ENCODE measurements around the gene UNC50. TPM values are rescaled to one million over a fixed set of nuclear protein-coding genes. Genes with fewer than 3 reads are reported as not detected.

UNC50 gene
- total and polyA plus RNA-seq, 2 experiments from 2014 or later, result 78.8 to 80.0 TPM

GRCh38 chr2:98579926-98580325 lies 28.5 kb upstream of the UNC50 start:
- no peak overlapping the region for H2AFZ ChIP-seq
- peaks cover 12% of the 10 kb centered on the region for H3K4me1 ChIP-seq (ENCODE audit: insufficient read depth)
- H3K36me3 ChIP-seq (replicated peaks; ENCODE audit: insufficient read depth, low read depth), result no peaks in the 10 kb centered on the region
- no peak overlapping the region for H3K27ac ChIP-seq
- no peak for DNase-seq (ENCODE audit: low spot score)
- H3K79me2 ChIP-seq, result no peaks in the 10 kb centered on the region
- TF ChIP-seq CTCF (IDR thresholded peaks at IDR 0.05; ENCODE audit: poor library complexity), result no peak
- TF ChIP-seq EZH2phosphoT487 (IDR thresholded peaks at IDR 0.05; ENCODE audit: low read depth, severe bottlenecking, unreplicated experiment), result no peak
- TF ChIP-seq EZH2 (IDR thresholded peaks at IDR 0.05; ENCODE audit: borderline replicate concordance), result no peak
- H3K9me2 ChIP-seq (replicated peaks; ENCODE audit: insufficient read depth), result no peaks in the 10 kb centered on the region
- no peaks in the 10 kb centered on the region for H3K27me3 ChIP-seq
- H4K20me1 ChIP-seq (ENCODE audit: insufficient read depth, poor library complexity, severe bottlenecking), result no peaks in the 10 kb centered on the region
- H3K4me3 ChIP-seq, result no peak overlapping the region
- no peaks in the 10 kb centered on the region for H3K9me3 ChIP-seq (ENCODE audit: low read depth)
- WGBS (ENCODE audit: low lambda C conversion rate, missing lambda C conversion rate), result 96% methylated on average over 7 of the region's 7 CpGs
- no peak overlapping the region for H3K4me2 ChIP-seq

- no peak for TF ChIP-seq EZH2 (IDR thresholded peaks at IDR 0.05; ENCODE audit: borderline replicate concordance)
- no peak for TF ChIP-seq EZH2phosphoT487 (IDR thresholded peaks at IDR 0.05; ENCODE audit: low read depth, severe bottlenecking, unreplicated experiment)
- no peak for TF ChIP-seq CTCF (IDR thresholded peaks at IDR 0.05; ENCODE audit: poor library complexity)
- H3K79me2 ChIP-seq, result no peaks in the 10 kb centered on the region
- no peak overlapping the region for H2AFZ ChIP-seq
- no peak overlapping the region for H3K27ac ChIP-seq
- no peaks in the 10 kb centered on the region for H3K9me2 ChIP-seq (replicated peaks; ENCODE audit: insufficient read depth)
- H3K4me1 ChIP-seq (ENCODE audit: insufficient read depth), result peaks cover 12% of the 10 kb centered on the region
- H3K27me3 ChIP-seq, result no peaks in the 10 kb centered on the region
- H3K9me3 ChIP-seq (ENCODE audit: low read depth), result no peaks in the 10 kb centered on the region
- H3K4me2 ChIP-seq, result no peak overlapping the region
- 96% methylated on average over 10 of the region's 10 CpGs for WGBS (ENCODE audit: low lambda C conversion rate, missing lambda C conversion rate)
- DNase-seq (ENCODE audit: low spot score), result no peak
- no peaks in the 10 kb centered on the region for H4K20me1 ChIP-seq (ENCODE audit: insufficient read depth, poor library complexity, severe bottlenecking)
- no peaks in the 10 kb centered on the region for H3K36me3 ChIP-seq (replicated peaks; ENCODE audit: insufficient read depth, low read depth)
- H3K4me3 ChIP-seq, result no peak overlapping the region
Observed at GRCh38 chr2:98580656-98581284, 27.6 kb upstream of the UNC50 start.

GRCh38 chr2:98582523-98582922 lies 25.9 kb upstream of the UNC50 start:
- no peak for DNase-seq (ENCODE audit: low spot score)
- Histone ChIP-seq H3K27me3 (no peaks in the 10 kb centered on the region), H3K9me3 (ENCODE audit: low read depth) (no peaks in the 10 kb centered on the region), H3K4me3 (no peak overlapping the region), H3K79me2 (no peaks in the 10 kb centered on the region), H3K4me1 (ENCODE audit: insufficient read depth) (peaks cover 12% of the 10 kb centered on the region), H3K27ac (no peak overlapping the region), H3K36me3 (replicated peaks; ENCODE audit: insufficient read depth, low read depth) (no peaks in the 10 kb centered on the region), H4K20me1 (ENCODE audit: insufficient read depth, poor library complexity, severe bottlenecking) (no peaks in the 10 kb centered on the region), H3K9me2 (replicated peaks; ENCODE audit: insufficient read depth) (no peaks in the 10 kb centered on the region), H3K4me2 (no peak overlapping the region), H2AFZ (no peak overlapping the region)
- 99% methylated on average over 9 of the region's 9 CpGs for WGBS (ENCODE audit: low lambda C conversion rate, missing lambda C conversion rate)
- TF ChIP-seq CTCF (IDR thresholded peaks at IDR 0.05; ENCODE audit: poor library complexity) (no peak), EZH2 (IDR thresholded peaks at IDR 0.05; ENCODE audit: borderline replicate concordance) (no peak), EZH2phosphoT487 (IDR thresholded peaks at IDR 0.05; ENCODE audit: low read depth, severe bottlenecking, unreplicated experiment) (no peak)
